ENCODE data around the gene ZNF497.

Gene ZNF497

GRCh38 chr19:58372311-58373133, 10.0 kb upstream of the ZNF497 start:
- no peak for DNase-seq (ENCODE audit: low read depth)
- TF ChIP-seq CTCF (IDR thresholded peaks at IDR 0.05; ENCODE audit: insufficient read depth, low read depth, low read length, missing control alignments) = no peak
- H3K4me3 ChIP-seq (ENCODE audit: low read length) = no peak overlapping the region

GRCh38 chr19:58368561-58369360, 6.2 kb upstream of the ZNF497 start:
- TF ChIP-seq CTCF (IDR thresholded peaks at IDR 0.05; ENCODE audit: insufficient read depth, low read depth, low read length, missing control alignments) = no peak
- DNase-seq (ENCODE audit: low read depth) = no peak
- no peak overlapping the region for H3K4me3 ChIP-seq (ENCODE audit: low read length)

- no peak overlapping the region for H3K4me3 ChIP-seq (ENCODE audit: low read length)
- no peak for TF ChIP-seq CTCF (IDR thresholded peaks at IDR 0.05; ENCODE audit: insufficient read depth, low read depth, low read length, missing control alignments)
- no peak for DNase-seq (ENCODE audit: low read depth)
Observed at GRCh38 chr19:58367698-58368454, 5.3 kb upstream of the ZNF497 start.

GRCh38 chr19:58366585-58367430, 4.3 kb upstream of the ZNF497 start:
- no peak for TF ChIP-seq CTCF (IDR thresholded peaks at IDR 0.05; ENCODE audit: insufficient read depth, low read depth, low read length, missing control alignments)

GRCh38 chr19:58364146-58364545, 1.6 kb upstream of the ZNF497 start:
- H3K4me3 ChIP-seq (ENCODE audit: low read length) = no peak overlapping the region
- no peak for TF ChIP-seq CTCF (IDR thresholded peaks at IDR 0.05; ENCODE audit: insufficient read depth, low read depth, low read length, missing control alignments)
- no peak for DNase-seq (ENCODE audit: low read depth)

More at GRCh38 chr19:58366585-58367430, 4.3 kb upstream of the ZNF497 start:
- no peak for DNase-seq (ENCODE audit: low read depth)
- no peak overlapping the region for H3K4me3 ChIP-seq (ENCODE audit: low read length)

GRCh38 chr19:58361900-58362271, 665 bp downstream of the ZNF497 start:
- TF ChIP-seq CTCF (IDR thresholded peaks at IDR 0.05; ENCODE audit: insufficient read depth, low read depth, low read length, missing control alignments) = peak; percentile 4
- H3K4me3 ChIP-seq (ENCODE audit: low read length) = peak overlapping the region; percentile 77
- DNase-seq (ENCODE audit: low read depth) = no peak
